Cardiac muscle cell (in vitro differentiated cells and primary cell): Measurements from ENCODE around the gene RPP25. TPM values are rescaled to one million over a fixed set of nuclear protein-coding genes. Genes with fewer than 3 reads are reported as not detected.

Source experiments
- DNase-seq, 2 donors: peaks; one replicate each; pipeline versions ENCODE4 v3.0.0 to v3.0.0-alpha.2; 2010 to 2017; ENCODE audit warnings: low read depth in 1 of 2, low spot score in 1 of 2
- H3K27ac ChIP-seq: fragments of 200-600 bp; sonication (generic); 2 replicates; pipeline ENCODE4 v1.5.1; 2016
- H3K27me3 ChIP-seq: fragments of 200-600 bp; sonication (generic); 2 replicates; pipeline ENCODE4 v1.6.0; 2016; ENCODE audit warnings: control low read depth
- H3K36me3 ChIP-seq: fragments of 200-600 bp; sonication (generic); 2 replicates; pipeline ENCODE4 v1.5.1; 2016; ENCODE audit warnings: control low read depth
- H3K4me1 ChIP-seq: fragments of 200-600 bp; sonication (generic); 2 replicates; pipeline ENCODE4 v1.8.1; 2017; ENCODE audit warnings: low read depth, mild to moderate bottlenecking, mixed run types
- H3K4me3 ChIP-seq: fragments of 200-600 bp; sonication (generic); 2 replicates; pipeline ENCODE4 v1.5.1; 2016; ENCODE audit warnings: mild to moderate bottlenecking
- H3K9me3 ChIP-seq: fragments of 200-600 bp; sonication (generic); 2 replicates; pipeline ENCODE4 v1.5.1; 2017; ENCODE audit warnings: low read depth, mild to moderate bottlenecking, control low read depth
- CTCF ChIP-seq: IDR thresholded peaks from 2 replicates; pipeline ENCODE4 v1.5.1; 2012; ENCODE audit warnings: low read depth, mild to moderate bottlenecking, low read length
- polyA plus RNA-seq: library from polyadenylated mRNA; unstranded; fragments of >200 nt; fragmentation: Nextera tagmentation; extraction: Ambion mirVana; gene quantifications from 2 replicates; pipeline ENCODE4 v1.2.1, GENCODE V29; 2016
- total RNA-seq: library from RNA; depleted of rRNA; stranded (reverse); fragments of >200 nt; gene quantifications from 2 replicates; pipeline ENCODE4 v1.2.3, GENCODE V29; 2016

The RPP25 gene
- total and polyA plus RNA-seq, 2 experiments from 2014 or later: 18.3 to 21.1 TPM

- Histone ChIP-seq H3K27me3 (no peaks in the 10 kb centered on the region), H3K36me3 (no peaks in the 10 kb centered on the region), H3K27ac (no peak overlapping the region), H3K4me3 (no peak overlapping the region), H3K9me3 (no peaks in the 10 kb centered on the region), H3K4me1 (no peaks in the 10 kb centered on the region)
- no peak for DNase-seq
- TF ChIP-seq CTCF: no peak
Measured at GRCh38 chr15:74978077-74978476, 21.5 kb upstream of the RPP25 start.

- no peak overlapping the region for H3K4me3 ChIP-seq
- H3K9me3 ChIP-seq: no peaks in the 10 kb centered on the region
- no peak for TF ChIP-seq CTCF
- H3K27ac ChIP-seq: no peak overlapping the region
- no peak for DNase-seq
- H3K36me3 ChIP-seq: no peaks in the 10 kb centered on the region
- no peaks in the 10 kb centered on the region for H3K4me1 ChIP-seq
- H3K27me3 ChIP-seq: no peaks in the 10 kb centered on the region
Measured at GRCh38 chr15:74977599-74977998, 21.0 kb upstream of the RPP25 start.

- no peak overlapping the region for H3K27ac ChIP-seq
- DNase-seq: no peak
- TF ChIP-seq CTCF: no peak
- H3K4me3 ChIP-seq: no peak overlapping the region
- H3K9me3 ChIP-seq: no peaks in the 10 kb centered on the region
- H3K36me3 ChIP-seq: no peaks in the 10 kb centered on the region
- no peaks in the 10 kb centered on the region for H3K4me1 ChIP-seq
- H3K27me3 ChIP-seq: no peaks in the 10 kb centered on the region
Measured at GRCh38 chr15:74976159-74976558, 19.6 kb upstream of the RPP25 start.

GRCh38 chr15:74967670-74968069 lies 11.1 kb upstream of the RPP25 start:
- Histone ChIP-seq H3K4me1 (no peaks in the 10 kb centered on the region), H3K9me3 (no peaks in the 10 kb centered on the region), H3K27me3 (no peaks in the 10 kb centered on the region), H3K4me3 (no peak overlapping the region), H3K27ac (no peak overlapping the region), H3K36me3 (no peaks in the 10 kb centered on the region)
- TF ChIP-seq CTCF: no peak
- no peak for DNase-seq

GRCh38 chr15:74964794-74965193 lies 8.2 kb upstream of the RPP25 start:
- Histone ChIP-seq H3K9me3 (no peaks in the 10 kb centered on the region), H3K36me3 (no peaks in the 10 kb centered on the region), H3K27ac (no peak overlapping the region), H3K4me3 (no peak overlapping the region), H3K4me1 (no peaks in the 10 kb centered on the region), H3K27me3 (peaks cover 12% of the 10 kb centered on the region)
- TF ChIP-seq CTCF: no peak
- DNase-seq: peak in 1 of 2 donors; percentile 51

- DNase-seq: no peak
- TF ChIP-seq CTCF: no peak
- Histone ChIP-seq H3K27me3 (peaks cover 28% of the 10 kb centered on the region), H3K27ac (no peak overlapping the region), H3K9me3 (no peaks in the 10 kb centered on the region), H3K4me1 (peaks cover 1% of the 10 kb centered on the region), H3K4me3 (no peak overlapping the region), H3K36me3 (no peaks in the 10 kb centered on the region)
Measured at GRCh38 chr15:74963213-74963612, 6.6 kb upstream of the RPP25 start.
